GM18951 (cell line): Measurements from ENCODE around the gene P4HTM.

Experiments used
- POLR2A ChIP-seq: IDR thresholded peaks from 4 replicates; pipeline ENCODE4 v1.6.1; 2011; ENCODE audit warnings: mild to moderate bottlenecking; ENCODE audit not compliant: insufficient read length, insufficient read depth; ENCODE audit errors: extremely low read depth
- in situ Hi-C: fragments of 300-500 bp; cut with MboI; formaldehyde crosslinking; loops from one replicate; pipeline ENCODE4 v1.12.0; 2022; ENCODE audit warnings: low sequenced_read_pairs, mixed read lengths, inconsistent platforms; ENCODE audit not compliant: unreplicated experiment

Gene P4HTM

GRCh38 chr3:49018707-49019006, 28.6 kb downstream of the P4HTM start:
- no peak for TF ChIP-seq POLR2A
- in situ Hi-C loops = no loop called here

- in situ Hi-C loops = no loop called here
- no peak for TF ChIP-seq POLR2A
Measured at GRCh38 chr3:49019941-49020329, 29.9 kb downstream of the P4HTM start.

- TF ChIP-seq POLR2A = peak; percentile 25
Measured at GRCh38 chr3:49020330-49021212, 30.5 kb downstream of the P4HTM start.

GRCh38 chr3:49021213-49021812, 31.3 kb downstream of the P4HTM start:
- in situ Hi-C loops = no loop called here
- peak; percentile 100 for TF ChIP-seq POLR2A

More at GRCh38 chr3:49020330-49021212, 30.5 kb downstream of the P4HTM start:
- in situ Hi-C loops = no loop called here

- in situ Hi-C loops = no loop called here
- TF ChIP-seq POLR2A = peak; percentile 82
Measured at GRCh38 chr3:49021813-49022687, 32.0 kb downstream of the P4HTM start, which contains the start of gene NDUFAF3. TSS of gene NDUFAF3 (plus strand) at chr3:49022121. CDS start at chr3:49022145, 24 bp downstream.

GRCh38 chr3:49022688-49023171, 32.7 kb downstream of the P4HTM start:
- no peak for TF ChIP-seq POLR2A
- in situ Hi-C loops = no loop called here

GRCh38 chr3:49023775-49024174, 33.7 kb downstream of the P4HTM start:
- TF ChIP-seq POLR2A = no peak
- in situ Hi-C loops = no loop called here

GRCh38 chr3:49024449-49024848, 34.4 kb downstream of the P4HTM start:
- in situ Hi-C loops = no loop called here
- TF ChIP-seq POLR2A = no peak

GRCh38 chr3:49025005-49025792, 35.2 kb downstream of the P4HTM start:
- peak; percentile 32 for TF ChIP-seq POLR2A
- in situ Hi-C loops = no loop called here

GRCh38 chr3:49025793-49026520, 35.9 kb downstream of the P4HTM start:
- in situ Hi-C loops = no loop called here

GRCh38 chr3:49026536-49026935, 36.5 kb downstream of the P4HTM start:
- in situ Hi-C loops = no loop called here

More at GRCh38 chr3:49025793-49026520, 35.9 kb downstream of the P4HTM start:
- peak; percentile 10 for TF ChIP-seq POLR2A

GRCh38 chr3:49027634-49028033, 37.6 kb downstream of the P4HTM start:
- in situ Hi-C loops = no loop called here
- TF ChIP-seq POLR2A = peak; percentile 38

More at GRCh38 chr3:49026536-49026935, 36.5 kb downstream of the P4HTM start:
- TF ChIP-seq POLR2A = no peak

- in situ Hi-C loops = no loop called here
- TF ChIP-seq POLR2A = no peak
Measured at GRCh38 chr3:49028298-49028672, 38.2 kb downstream of the P4HTM start.
